H54 (cell line): Measurements from ENCODE around the gene MAPKAPK3.
A peak's percentile ranks its signal among the peaks of the same experiment; 100 is the strongest.

Experiments used
- DNase-seq: peaks from one replicate; pipeline ENCODE4 v3.0.0; 2011; ENCODE audit warnings: low spot score, mixed read lengths; ENCODE audit not compliant: insufficient read length
- FAIRE-seq: peaks from 3 replicates; lab custom pipeline; 2011; peaks lifted over from hg19 to GRCh38; lab: Jason Lieb, UNC
- POLR2A ChIP-seq: IDR thresholded peaks from 2 replicates; pipeline ENCODE4 v1.6.1; 2011; ENCODE audit warnings: low read depth, mild to moderate bottlenecking, low read length

Gene MAPKAPK3

DNA sequence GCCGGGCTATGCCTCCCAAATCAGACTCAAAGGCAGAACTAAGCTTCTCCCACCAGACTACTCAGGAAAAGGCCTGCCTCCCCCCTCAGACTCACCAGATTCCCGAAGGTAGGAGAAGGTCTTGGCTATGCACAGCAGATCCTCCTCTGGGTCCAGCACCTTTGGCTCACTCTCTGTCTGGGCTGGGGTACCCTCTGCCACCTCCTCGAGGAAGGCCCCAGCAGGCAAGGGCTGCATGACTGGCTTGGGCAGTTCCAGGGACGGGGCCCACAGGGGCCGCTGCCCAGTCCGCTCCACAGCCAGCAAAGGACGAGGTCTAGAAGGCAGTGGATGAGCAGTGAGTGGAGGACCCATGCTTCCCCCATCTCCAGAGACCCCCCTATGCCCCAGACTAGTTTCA is 8.7 kb upstream of the MAPKAPK3 start:
- FAIRE-seq: no peak
- TF ChIP-seq POLR2A: no peak
- DNase-seq: no peak

DNA sequence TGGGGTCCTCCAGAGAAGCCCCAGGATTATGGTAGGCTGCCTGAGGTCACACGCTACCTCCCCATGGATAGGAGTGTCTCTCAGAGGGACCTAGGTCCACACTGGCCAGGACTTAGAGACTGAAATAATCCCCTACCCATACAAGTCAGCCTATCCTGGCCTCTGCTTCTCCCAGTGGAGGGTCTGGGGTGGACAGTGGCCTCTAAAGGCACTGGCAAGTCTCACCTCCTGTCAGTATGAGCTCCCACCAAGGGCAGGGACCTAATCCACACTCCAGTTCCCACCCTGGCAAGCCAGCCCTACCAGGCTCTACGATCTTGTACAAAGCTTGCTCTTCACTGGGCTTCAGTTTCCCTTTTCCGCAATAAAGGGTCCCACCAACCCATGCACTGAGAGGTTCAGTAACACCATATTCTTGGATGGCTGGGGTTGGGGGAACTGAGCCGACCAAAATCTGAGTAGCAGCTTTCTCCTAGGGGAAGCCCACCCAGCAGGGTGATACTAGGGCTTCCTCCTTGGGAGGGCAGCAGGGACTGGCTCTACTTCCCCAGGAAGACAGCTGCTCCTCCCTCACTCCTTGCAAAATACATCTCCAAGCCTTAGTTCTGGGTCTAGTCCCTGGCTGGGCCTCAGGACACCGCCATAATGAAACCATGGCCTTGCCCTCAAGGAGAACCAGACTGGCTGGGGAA is 7.7 kb upstream of the MAPKAPK3 start:
- FAIRE-seq: no peak
- no peak for DNase-seq
- no peak for TF ChIP-seq POLR2A

- DNase-seq (no peak), FAIRE-seq (no peak)
- no peak for TF ChIP-seq POLR2A
Observed at GRCh38 chr3:50609763-50610085, 7.2 kb upstream of the MAPKAPK3 start.

DNA sequence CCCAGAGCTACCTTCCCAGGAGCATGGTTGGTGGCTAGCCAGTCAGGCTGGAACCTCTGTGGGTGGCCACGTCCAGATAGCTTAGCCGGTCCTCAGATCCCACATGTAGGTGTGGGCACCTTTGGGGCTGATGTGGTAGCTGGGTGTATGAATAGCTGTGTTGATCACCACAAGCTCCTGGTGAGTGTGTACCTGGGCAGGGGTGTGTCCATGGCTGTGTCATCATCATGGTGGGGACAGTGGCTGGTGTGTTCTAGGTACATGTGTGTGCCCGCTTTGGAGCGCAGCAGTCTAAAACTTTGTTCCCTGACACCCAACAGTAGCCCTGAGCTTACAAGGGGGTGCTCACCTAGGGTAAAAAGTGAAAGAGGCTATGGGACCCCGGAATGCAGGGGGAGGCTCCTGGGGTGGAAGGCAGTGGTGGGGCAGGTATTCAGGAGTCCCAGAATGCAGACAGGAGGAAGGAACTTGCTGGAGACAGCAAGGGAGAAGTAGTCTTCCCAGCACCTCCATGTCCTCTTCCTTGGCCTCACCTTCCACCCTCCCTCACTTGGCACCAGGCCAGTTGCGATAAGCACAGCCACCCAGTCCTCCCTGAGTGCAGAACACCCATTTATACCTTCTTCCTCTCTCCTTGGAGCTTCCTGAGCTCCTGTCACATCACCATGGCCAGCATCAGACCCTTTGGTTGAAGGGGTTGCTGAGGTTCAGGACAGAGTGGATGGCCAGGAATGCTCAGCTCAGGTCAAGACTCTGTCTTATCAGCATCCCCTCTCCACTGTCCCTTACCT is 6.6 kb upstream of the MAPKAPK3 start:
- no peak for DNase-seq
- no peak for TF ChIP-seq POLR2A
- FAIRE-seq: no peak

DNA sequence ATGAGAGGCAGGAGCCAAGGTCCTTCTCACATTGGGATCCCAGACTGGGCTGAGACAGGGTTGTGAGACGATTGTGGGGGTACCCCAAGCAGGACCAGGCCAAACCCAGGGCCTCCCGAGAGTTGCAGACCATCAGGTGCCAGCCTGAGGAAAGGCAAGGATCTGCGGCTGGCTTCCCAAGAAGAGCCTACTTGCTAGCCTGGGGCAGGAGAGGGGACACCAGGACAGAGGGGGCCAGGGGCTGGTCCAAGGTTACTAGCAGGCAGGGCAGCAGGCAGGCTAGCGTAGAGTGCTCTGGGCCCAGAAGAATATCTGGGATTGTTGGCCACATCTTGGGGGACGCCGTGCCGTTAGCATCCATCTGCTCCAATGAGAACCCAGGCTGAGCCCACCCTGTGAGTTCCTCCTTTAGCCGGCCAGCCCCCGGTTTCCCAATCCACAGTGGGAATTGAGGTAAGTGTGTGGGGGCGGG is 5.9 kb upstream of the MAPKAPK3 start:
- no peak for DNase-seq
- no peak for TF ChIP-seq POLR2A

DNA sequence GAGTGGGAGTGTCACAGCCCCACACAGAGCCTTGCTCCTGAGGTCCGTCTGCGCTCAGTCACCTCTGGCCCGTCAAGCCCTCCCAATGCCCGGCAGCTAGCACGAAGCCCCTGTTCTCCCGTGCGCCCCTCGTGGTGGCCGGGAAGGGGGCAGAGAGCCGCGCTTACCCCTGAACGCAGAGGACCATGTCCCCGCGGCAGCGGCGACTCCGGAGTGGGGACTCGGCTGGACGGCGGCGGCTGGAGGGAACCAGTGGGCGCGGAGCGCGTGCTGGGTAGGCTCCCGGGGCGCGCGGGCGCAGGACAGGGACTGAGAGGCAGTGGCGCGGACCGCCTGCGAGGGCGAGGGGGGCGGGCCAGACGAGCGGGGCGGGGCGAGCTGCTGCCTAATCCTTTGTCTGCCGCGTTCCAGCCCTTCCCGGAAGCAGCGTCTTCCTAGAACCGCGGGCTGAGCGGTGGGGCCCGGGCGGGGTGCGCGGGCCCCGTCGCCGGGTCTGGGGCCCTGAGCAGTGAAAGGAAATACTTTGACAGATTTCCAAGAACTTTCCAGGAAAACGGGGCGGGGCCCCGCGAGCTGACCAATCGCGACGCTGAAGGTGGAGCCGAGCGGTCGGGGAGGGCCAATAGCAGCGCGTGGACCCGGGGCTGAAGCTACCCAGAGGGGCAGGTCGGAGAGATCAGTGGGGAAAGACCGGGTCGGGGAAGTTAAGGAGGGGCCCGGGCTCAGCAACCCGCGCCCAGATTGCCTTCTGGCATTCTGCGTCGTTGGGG is 5.3 kb upstream of the MAPKAPK3 start, which contains the start of gene CISH:
Gene CISH (minus strand): TSS at position 311 of the 770 bp plus-strand sequence. CDS start 124 bp downstream, at position 187.
- DNase-seq: peak; percentile 81
- FAIRE-seq: no peak
- TF ChIP-seq POLR2A: peak; percentile 80

More for the DNA sequence above, 5.9 kb upstream of the MAPKAPK3 start:
- no peak for FAIRE-seq

DNA sequence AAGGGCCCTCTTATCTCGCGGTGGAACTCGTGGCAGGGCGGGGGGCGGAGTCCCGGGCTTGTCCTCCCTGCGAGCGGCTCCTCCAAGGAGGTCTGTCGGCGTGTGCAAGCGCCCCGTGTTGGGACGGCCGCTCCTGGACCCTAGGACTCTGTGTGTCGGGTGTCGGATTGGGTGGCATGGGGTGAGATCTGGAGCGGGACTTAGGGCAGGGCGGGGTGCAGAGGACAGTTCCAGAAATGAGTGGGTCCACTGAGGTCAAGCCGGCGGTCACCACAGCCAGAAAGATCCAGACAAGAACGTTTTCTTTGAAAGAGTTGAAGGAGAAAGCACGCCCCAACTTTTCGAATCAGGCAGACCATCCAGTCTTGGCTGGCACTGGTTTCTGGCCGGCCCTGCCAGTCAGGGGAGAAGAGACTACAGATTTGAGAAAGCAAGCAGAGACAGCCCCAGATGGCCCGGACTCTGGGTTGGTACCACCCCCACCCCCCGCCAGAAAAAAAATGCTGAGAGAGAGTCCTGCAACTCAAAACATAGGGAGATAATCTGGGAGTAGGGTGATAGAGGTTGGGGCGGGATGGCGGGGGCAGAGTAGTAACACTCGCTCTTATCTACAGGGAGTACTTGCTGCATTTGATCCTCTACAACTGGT is 4.6 kb upstream of the MAPKAPK3 start:
- FAIRE-seq: no peak
- peak; percentile 36; the same call in 1 of the 2 replicates for TF ChIP-seq POLR2A
- DNase-seq: no peak

DNA sequence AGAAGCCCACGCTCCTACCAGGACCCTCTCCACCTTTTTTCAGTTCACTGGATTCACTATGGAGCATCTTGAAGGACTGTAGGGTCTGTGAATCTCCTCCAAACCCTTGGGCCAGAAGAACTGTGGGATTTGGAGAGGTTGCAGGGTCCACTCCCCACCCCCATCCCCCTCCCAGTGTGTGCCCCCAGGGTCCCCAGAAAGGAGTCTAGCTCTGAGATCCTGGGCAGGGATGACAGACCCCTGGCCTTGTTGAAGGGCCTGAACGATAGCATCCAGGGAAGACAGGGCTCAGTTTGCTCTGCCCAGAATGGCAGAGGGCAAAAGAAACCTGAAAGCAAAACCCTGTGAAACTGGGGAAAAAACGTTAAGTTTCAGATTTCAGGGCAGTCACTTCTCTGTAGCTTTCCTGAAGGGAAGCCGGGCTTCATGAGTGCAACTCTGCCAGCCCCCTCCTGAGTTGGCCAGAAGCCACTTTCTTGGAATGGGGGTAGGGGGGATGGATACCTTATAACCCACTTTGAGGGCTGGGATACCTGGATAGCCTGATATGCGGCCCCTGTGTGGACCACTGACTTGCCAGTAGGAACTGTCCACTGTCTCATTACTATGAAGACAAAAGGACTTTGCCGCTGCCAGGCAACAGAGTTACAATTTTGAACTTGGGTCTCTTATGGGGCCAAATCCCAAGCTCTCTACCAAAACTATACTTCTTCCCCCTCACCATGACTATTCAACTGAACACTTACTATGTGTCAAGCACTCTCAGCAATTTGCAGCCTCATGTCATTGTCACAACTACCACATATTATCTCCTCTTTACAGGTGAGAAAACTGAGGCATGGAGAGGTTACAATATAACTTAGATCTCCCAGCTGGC is 3.7 kb upstream of the MAPKAPK3 start:
- no peak for FAIRE-seq

DNA sequence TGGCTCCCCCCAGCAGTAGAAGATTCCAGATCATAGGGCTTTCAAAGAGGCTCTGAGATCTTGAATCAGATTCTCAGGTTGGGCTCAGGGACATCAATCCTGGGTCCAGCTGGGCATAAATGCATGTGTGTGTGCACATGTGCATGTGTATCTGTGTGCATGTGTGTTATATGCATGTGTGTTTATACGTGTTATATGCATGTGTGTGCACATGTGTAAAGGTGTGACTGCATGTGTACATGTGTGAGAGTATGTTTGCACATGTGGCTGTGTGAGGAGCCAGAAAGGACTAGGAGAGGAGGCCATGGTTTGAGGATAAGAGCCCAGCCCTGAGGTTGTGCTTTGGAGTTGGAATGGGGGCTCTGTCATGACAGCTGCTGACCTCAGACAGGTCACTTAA is 1.8 kb upstream of the MAPKAPK3 start:
- FAIRE-seq: no peak

More for the DNA sequence above, 3.7 kb upstream of the MAPKAPK3 start:
- no peak for DNase-seq
- no peak for TF ChIP-seq POLR2A

DNA sequence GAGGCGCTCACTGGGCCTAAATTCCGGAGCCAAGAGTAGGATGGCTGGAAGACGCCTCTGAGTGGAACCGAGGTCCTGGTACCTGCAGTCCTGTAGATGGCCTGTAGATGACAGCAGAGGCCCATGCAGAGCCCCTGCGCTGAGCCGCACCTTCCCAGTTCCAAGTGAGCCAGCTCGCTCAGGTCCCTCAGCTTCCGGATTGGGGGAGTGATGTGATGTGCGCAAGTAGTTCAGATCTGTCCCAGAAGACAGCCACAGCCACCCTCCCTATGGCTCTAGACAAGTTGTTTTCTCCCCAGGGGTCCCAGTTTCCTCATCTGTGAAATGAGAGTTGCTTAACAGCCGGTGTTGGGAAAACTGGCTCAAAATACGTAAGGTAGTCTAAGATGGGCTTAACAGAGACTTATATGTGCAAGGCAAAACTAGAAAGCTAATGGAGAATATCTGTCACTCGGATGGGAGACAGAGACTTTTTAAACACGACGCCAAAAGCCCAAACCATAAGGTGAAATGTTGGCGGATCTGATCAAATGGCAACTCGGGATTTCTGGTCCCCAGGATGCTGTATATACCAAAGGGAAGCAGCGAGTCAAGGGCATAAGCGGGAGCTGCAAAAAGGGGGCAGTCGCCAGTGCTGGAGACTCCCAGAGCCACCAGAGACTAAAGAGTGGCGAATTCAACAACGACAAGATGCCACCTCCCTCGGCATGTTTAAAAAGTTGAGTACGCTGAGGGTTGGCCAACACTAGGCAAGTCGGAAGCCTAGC is 765 bp upstream of the MAPKAPK3 start:
- DNase-seq (peak; percentile 86), FAIRE-seq (no peak)
- no peak for TF ChIP-seq POLR2A

More for the DNA sequence above, 1.8 kb upstream of the MAPKAPK3 start:
- DNase-seq: no peak
- no peak for TF ChIP-seq POLR2A

DNA sequence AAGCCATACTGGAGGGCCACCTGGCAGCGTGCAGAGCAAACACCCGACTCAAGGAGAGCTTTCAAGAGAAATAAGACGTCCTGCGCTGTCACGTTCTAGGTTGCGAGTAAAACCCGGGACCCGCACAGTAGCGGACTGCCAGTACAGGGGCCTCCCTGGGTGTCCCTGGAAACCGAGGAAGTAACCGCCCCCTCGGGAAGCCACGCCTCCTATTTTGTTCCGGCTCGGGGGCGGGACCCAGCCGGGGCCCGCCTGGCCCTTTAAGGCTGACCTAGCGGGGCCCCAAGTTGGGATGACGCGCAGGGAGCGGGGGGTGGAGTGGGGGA is 218 bp upstream of the MAPKAPK3 start:
- DNase-seq: peak; percentile 82
- no peak for TF ChIP-seq POLR2A
- FAIRE-seq: no peak

DNA sequence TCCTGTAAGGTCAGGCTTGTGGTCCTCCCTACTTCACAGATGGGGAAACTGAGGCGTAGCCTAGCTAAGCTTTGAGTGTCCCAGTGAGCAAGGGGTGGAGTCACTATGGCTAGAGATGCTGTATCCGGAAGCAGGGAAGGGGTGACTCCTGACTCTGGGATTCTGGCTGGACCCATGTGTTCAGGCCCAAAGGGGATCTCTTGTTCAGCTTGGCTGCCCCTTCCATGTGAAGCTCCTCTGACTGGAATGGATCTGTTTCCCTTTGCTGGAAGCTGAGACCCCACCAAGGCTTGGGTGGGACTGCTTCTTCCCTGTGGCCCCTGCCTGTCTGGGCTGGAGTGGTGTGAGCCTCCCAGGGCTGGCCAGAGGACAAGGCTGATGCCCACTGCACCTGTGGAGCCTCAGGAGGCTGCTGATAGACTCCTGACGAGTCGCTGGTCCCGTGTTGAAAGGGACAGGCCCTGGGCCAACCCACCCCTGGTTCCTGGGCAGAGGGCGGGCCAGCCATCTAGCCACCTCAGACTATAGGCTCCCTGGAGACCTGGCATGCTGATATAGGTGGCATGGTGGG is 1.0 kb downstream of the MAPKAPK3 start:
- DNase-seq: no peak
- no peak for FAIRE-seq
- TF ChIP-seq POLR2A: no peak
